Common myeloid progenitor, CD34-positive (primary cell): ENCODE data around the gene ALLC.

Source experiments
- CTCF ChIA-PET: fragments of 350-600 bp; sonication (Branson Sonifier 250); formaldehyde crosslinking; loops from one replicate; lab custom pipeline; 2021; ENCODE audit warnings: antibody characterized with exemption; lab: Charles Lee
- POLR2A ChIA-PET: fragments of 350-600 bp; sonication (Branson Sonifier 250); formaldehyde crosslinking; loops from one replicate; lab custom pipeline; 2021; ENCODE audit warnings: antibody characterized with exemption; lab: Charles Lee
- DNase-seq, 3 donors: peaks; one replicate each; pipeline versions ENCODE4 v3.0.0 to v3.0.0-alpha.2; 2013
- H3K27ac ChIP-seq, 2 experiments: 1 replicate in 1 of 2; 2 replicates in 1 of 2; pipeline ENCODE4 v1.7.0; 2013; ENCODE audit warnings: inconsistent platforms in 2 of 2, low read length in 2 of 2, mild to moderate bottlenecking in 2 of 2, low read depth in 1 of 2, moderate library complexity in 1 of 2; ENCODE audit not compliant: severe bottlenecking in 2 of 2, insufficient read depth in 1 of 2, poor library complexity in 1 of 2
- H3K27me3 ChIP-seq, 5 experiments: replicated peaks in 2 of 5; 1 replicate in 3 of 5; 2 replicates in 2 of 5; pipeline versions ENCODE4 v1.6.1 to v1.7.0; 2013; ENCODE audit warnings: low read length in 4 of 5, mild to moderate bottlenecking in 2 of 5, moderate library complexity in 2 of 5, inconsistent platforms in 1 of 5; ENCODE audit not compliant: insufficient read depth in 5 of 5, control insufficient read depth in 4 of 5
- H3K36me3 ChIP-seq, 4 experiments: 1 replicate in 2 of 4; 2 replicates in 2 of 4; pipeline versions ENCODE4 v1.6.1 to v1.7.0; 2013; ENCODE audit warnings: low read length in 3 of 4, control low read depth in 1 of 4, mild to moderate bottlenecking in 1 of 4; ENCODE audit not compliant: control insufficient read depth in 4 of 4, insufficient read depth in 4 of 4
- H3K4me1 ChIP-seq, 4 experiments: 1 replicate in 3 of 4; 2 replicates in 1 of 4; pipeline versions ENCODE4 v1.6.1 to v1.7.1; 2013; ENCODE audit warnings: low read length in 3 of 4, mild to moderate bottlenecking in 3 of 4, control low read depth in 1 of 4, inconsistent platforms in 1 of 4, moderate library complexity in 1 of 4; ENCODE audit not compliant: control insufficient read depth in 4 of 4, insufficient read depth in 4 of 4; ENCODE audit errors: control extremely low read depth in 1 of 4
- H3K4me3 ChIP-seq, 7 experiments: 1 replicate in 4 of 7; 2 replicates in 3 of 7; pipeline versions ENCODE4 v1.5.1 to v1.7.0; 2013; ENCODE audit warnings: mild to moderate bottlenecking in 7 of 7, low read length in 6 of 7, moderate library complexity in 6 of 7, inconsistent platforms in 2 of 7, low read depth in 2 of 7, control low read depth in 1 of 7; ENCODE audit not compliant: insufficient read depth in 4 of 7, control insufficient read depth in 1 of 7; ENCODE audit errors: extremely low read depth in 1 of 7
- H3K9me3 ChIP-seq, 5 experiments: 1 replicate in 4 of 5; 2 replicates in 1 of 5; pipeline versions ENCODE4 v1.6.1 to v1.7.1; 2013; ENCODE audit warnings: low read length in 4 of 5, mild to moderate bottlenecking in 2 of 5, inconsistent platforms in 1 of 5, low read depth in 1 of 5, moderate library complexity in 1 of 5; ENCODE audit not compliant: control insufficient read depth in 4 of 5, insufficient read depth in 2 of 5; ENCODE audit errors: control extremely low read depth in 1 of 5
- WGBS: methylation state at CpG from one replicate; pipeline ENCODE4 v1.1.5; 2013; ENCODE audit not compliant: insufficient coverage; 5-methylcytosine and 5-hydroxymethylcytosine counted together

The ALLC gene

GRCh38 chr2:3641181-3641580 lies 16.8 kb upstream of the ALLC start:
- Histone ChIP-seq H3K27ac (no peak overlapping the region), H3K27me3 (no peaks in the 10 kb centered on the region), H3K9me3 (no peaks in the 10 kb centered on the region), H3K4me1 (no peaks in the 10 kb centered on the region), H3K36me3 (no peaks in the 10 kb centered on the region), H3K4me3 (no peak overlapping the region)
- ChIA-PET CTCF (no interaction called here), POLR2A (no interaction called here)
- WGBS = over 99% methylated on average over 8 of the region's 13 CpGs
- DNase-seq = no peak

GRCh38 chr2:3641841-3642421 lies 16.1 kb upstream of the ALLC start:
- CTCF ChIA-PET = interaction anchor here (0.8 to 1.3 kb wide), 2 partner anchors 10 to 24 kb away, joined by 4 to 8 read pairs; no protein-coding TSS in a partner anchor
- no peaks in the 10 kb centered on the region for H3K27me3 ChIP-seq
- no peaks in the 10 kb centered on the region for H3K9me3 ChIP-seq
- no peak overlapping the region for H3K27ac ChIP-seq
- no peak overlapping the region for H3K4me3 ChIP-seq
- 93% methylated on average over 25 of the region's 26 CpGs for WGBS
- DNase-seq = no peak
- H3K4me1 ChIP-seq = no peaks in the 10 kb centered on the region
- POLR2A ChIA-PET = no interaction called here
- no peaks in the 10 kb centered on the region for H3K36me3 ChIP-seq

- no peak for DNase-seq
- H3K4me3 ChIP-seq = no peak overlapping the region
- H3K36me3 ChIP-seq = no peaks in the 10 kb centered on the region
- H3K27me3 ChIP-seq = no peaks in the 10 kb centered on the region
- 90% methylated on average over 17 of the region's 18 CpGs for WGBS
- no peaks in the 10 kb centered on the region for H3K9me3 ChIP-seq
- ChIA-PET CTCF (interaction anchor here (0.8 to 1.3 kb wide), 2 partner anchors 9 to 24 kb away, joined by 4 to 8 read pairs; no protein-coding TSS in a partner anchor), POLR2A (no interaction called here)
- H3K27ac ChIP-seq = no peak overlapping the region
- H3K4me1 ChIP-seq = no peaks in the 10 kb centered on the region
These were observed 15.3 kb upstream of the ALLC start for GRCh38 chr2:3642521-3643215.

GRCh38 chr2:3643371-3644245 lies 14.4 kb upstream of the ALLC start:
- CTCF ChIA-PET = interaction anchor here (0.9 kb wide), 1 partner anchor 8 kb away, joined by 3 read pairs; no protein-coding TSS in a partner anchor
- Histone ChIP-seq H3K4me3 (no peak overlapping the region), H3K9me3 (no peaks in the 10 kb centered on the region), H3K27me3 (no peaks in the 10 kb centered on the region), H3K27ac (no peak overlapping the region), H3K4me1 (no peaks in the 10 kb centered on the region), H3K36me3 (no peaks in the 10 kb centered on the region)
- DNase-seq = no peak
- POLR2A ChIA-PET = no interaction called here
- WGBS = 98% methylated on average over 42 of the region's 48 CpGs

- no peak for DNase-seq
- H3K9me3 ChIP-seq = no peaks in the 10 kb centered on the region
- H3K4me1 ChIP-seq = no peaks in the 10 kb centered on the region
- no peak overlapping the region for H3K4me3 ChIP-seq
- ChIA-PET CTCF (interaction anchor here (0.9 kb wide), 1 partner anchor 9 kb away, joined by 3 read pairs; no protein-coding TSS in a partner anchor), POLR2A (no interaction called here)
- no peaks in the 10 kb centered on the region for H3K27me3 ChIP-seq
- H3K27ac ChIP-seq = no peak overlapping the region
- H3K36me3 ChIP-seq = no peaks in the 10 kb centered on the region
These were observed 13.8 kb upstream of the ALLC start for GRCh38 chr2:3644246-3644525.

GRCh38 chr2:3644891-3645605 lies 13.0 kb upstream of the ALLC start:
- no peak for DNase-seq
- ChIA-PET CTCF (no interaction called here), POLR2A (no interaction called here)
- WGBS = 92% methylated on average over 11 of the region's 15 CpGs
- H3K27me3 ChIP-seq = peaks cover 0 to 2% (median 0%) of the 10 kb centered on the region in 5 experiments
- H3K4me3 ChIP-seq = no peak overlapping the region
- H3K36me3 ChIP-seq = no peaks in the 10 kb centered on the region
- no peak overlapping the region for H3K27ac ChIP-seq
- no peaks in the 10 kb centered on the region for H3K9me3 ChIP-seq
- no peaks in the 10 kb centered on the region for H3K4me1 ChIP-seq
